ENCODE results near the gene SLN. TPM values are rescaled to one million over a fixed set of nuclear protein-coding genes. Genes with fewer than 3 reads are reported as not detected.
"Not testable (repeated sequence)": the region's sequence is repeated elsewhere in the genome, so short reads cannot be mapped to it uniquely, and the experiment has no call there.

The SLN gene
- not detected for total RNA-seq (ENCODE audit: insufficient read depth, low replicate concordance)

DNA sequence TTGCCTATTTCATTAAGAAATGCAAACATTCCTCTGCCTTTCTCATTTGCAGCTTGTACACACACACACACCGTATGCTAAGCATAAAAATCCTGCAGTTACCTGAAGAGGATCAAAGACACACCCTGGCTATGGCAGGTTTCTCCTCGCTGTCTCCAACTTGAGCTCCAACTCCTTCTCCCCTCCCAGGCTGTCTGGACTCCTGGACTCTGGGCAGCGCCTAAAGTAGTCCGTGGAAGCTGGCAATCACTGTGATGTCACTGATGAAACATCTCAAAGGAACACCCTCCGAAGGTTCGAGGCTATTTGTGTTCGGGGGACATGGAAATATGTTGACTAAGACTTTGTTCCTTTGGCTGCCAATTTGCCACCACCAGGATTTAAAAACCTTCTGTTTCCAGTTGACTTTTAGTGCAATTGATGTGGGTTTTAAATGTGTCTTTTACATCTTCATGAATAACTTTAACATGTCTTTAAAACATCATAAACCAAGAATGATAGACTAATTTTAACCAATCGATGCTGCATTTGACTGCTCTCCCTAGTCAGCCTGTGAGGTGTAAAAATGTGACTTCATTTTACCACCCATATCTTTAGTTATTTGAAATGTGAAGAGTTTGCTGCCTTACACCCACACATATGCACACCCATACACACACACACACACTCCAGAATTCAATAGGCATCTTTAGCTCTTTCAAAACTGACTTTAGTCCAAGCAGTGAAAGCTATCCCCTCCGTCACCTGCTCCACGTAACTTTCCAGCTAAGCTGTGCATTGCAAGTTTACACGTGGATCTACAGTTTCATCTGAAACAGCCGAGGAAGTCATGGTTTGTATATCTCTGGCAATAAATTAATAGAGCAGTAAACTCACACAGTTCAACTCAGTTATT, at the start of gene SLN:
SLN (minus strand) TSS at position 196 of the 895 bp plus-strand sequence.
- no peak for DNase-seq (ENCODE audit: low spot score)

DNA sequence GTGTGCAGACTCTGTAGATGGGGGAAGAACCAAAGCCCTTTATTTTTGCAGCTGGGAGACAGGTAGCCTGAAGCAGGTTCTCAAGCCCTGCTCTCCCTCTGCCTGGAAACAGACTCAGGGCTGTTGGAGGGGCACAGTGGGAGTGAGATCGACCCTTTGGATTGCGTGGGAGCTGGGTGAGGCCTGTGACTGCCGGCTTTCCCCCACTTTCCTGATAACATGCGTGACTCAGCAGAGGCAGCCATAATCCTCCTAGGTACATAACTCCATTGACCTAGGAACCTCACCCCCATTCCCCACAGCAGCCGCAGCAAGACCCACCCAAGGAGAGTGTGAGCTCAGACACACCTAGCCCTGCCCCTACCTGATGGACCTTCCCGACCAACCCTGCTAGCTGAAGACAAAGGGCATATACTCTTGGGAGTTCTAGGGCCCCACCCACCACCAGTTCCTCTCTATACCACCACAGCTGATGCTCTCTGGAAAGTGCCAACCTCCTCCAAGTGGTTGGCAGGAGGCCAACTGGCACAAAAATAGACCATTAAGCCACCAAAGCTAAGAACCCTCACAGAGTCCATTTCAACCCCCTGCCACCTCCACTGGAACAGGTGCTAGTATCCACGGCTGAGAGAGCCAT, 47.0 kb upstream of the SLN start:
- DNase-seq (ENCODE audit: low spot score), result not testable (repeated sequence)

DNA sequence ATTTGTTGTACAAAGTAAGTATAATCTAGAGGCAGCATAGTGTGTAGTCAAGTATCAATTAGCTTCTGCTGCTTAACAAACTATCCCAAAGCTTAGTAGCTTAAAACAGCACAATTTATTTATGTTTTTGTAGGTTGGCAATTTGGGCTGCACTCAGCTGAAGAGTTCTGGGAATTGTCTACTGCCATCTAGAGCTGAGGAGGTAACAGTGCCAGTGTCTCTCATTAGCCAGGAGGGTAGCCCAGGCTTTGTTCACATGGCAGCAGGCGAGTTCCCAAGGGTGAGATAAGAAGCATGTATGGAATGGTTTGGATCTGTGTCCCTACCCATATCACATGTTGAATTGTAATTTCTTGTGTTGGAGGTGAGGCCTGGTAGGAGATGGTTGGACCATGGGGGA, 45.8 kb upstream of the SLN start:
- DNase-seq (ENCODE audit: low spot score), result no peak

DNA sequence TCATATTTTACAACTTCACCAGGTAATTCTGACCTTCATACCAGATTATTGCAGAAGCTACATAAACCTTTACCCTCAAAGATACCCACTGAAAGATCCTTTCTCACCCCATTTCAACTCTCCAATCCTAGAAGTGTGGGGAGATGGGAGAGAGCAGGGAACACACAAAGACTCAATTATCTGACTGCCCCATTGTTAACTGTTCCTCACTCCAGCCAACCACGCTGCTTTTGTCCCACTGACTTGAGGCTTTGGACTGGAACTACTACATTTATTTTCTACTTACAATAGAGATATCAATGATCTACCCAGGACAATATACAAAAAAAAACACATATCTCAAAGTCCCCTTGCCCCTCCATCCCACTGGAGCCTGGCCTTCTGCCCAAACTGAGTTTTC, 44.7 kb upstream of the SLN start:
- no peak for DNase-seq (ENCODE audit: low spot score)

DNA sequence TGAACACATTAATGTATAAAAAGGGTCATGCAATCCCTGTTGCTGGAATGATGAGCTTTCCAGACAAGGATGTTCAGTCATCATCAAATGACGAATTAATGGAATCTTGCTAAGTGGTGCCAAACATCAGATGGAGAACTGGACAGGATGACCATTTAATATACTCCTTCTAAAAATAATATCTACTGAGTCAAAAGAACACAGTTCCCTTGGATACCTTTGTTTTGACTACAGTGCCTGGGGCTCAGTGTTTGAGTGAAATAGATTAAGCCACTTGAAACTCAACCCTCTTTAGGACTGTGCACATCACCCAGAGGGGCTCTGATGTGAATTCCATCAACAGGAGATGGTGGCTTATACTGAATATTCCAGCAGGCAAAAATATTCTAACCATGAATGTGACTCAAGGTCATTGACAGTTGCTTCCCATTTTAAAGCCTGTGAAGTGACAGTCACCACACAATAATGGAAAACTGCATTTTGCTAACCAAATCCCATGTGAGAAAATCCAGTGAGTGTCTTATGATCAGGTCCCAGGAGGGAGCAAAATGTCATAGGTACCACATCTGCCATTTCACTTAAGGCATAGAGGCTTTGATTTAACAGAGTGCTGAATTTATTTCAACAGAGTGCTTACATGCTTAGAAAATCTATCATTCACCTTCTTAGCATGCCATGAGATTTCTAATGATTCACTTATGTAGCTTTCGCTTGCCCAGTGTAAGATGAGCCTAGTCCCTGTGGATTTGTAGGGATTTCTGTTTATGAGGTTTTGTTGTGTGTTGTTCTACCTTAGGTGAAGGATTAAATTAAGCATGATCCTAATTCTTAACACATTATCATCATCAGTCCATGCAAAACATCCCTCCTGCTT, 41.3 kb upstream of the SLN start:
- DNase-seq (ENCODE audit: low spot score), result no peak

DNA sequence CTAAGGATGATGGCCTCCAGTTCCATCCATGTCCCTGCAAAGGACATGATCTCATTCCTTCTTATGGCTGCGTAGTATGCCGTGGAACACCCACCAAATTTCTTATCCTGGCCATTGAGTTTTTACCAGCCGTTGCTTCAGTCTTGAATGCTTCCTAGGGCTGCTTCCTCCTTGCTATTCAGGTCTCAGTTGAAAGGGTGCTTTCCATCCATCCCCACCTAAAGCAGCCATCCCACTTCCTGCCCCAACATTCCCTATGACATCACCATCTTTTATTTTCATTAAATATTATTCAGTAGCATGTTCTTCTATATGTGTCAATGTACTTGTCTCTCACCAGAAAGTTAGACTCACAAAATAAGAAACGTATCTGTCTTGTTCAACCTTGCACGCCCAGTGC, 40.7 kb upstream of the SLN start:
- DNase-seq (ENCODE audit: low spot score), result no peak

DNA sequence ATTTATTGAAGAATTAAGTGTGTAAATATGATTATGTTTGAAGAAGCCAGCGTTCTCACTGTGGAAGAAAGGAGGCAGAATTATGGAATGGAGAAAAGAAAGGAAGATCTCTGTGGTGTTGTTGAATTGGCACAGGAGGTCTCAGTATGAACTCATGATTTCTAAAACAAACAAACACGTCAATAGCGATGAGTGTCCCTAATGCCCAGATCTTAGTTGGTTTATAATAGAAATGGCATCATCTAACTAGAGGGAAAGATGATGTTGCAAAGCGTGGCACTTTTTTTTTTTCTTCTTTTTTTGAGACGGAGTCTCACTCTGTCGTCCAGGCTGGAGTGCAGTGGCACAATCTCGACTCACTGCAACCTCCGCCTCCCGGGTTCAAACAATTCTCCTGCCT, 39.2 kb upstream of the SLN start:
- DNase-seq (ENCODE audit: low spot score), result no peak

DNA sequence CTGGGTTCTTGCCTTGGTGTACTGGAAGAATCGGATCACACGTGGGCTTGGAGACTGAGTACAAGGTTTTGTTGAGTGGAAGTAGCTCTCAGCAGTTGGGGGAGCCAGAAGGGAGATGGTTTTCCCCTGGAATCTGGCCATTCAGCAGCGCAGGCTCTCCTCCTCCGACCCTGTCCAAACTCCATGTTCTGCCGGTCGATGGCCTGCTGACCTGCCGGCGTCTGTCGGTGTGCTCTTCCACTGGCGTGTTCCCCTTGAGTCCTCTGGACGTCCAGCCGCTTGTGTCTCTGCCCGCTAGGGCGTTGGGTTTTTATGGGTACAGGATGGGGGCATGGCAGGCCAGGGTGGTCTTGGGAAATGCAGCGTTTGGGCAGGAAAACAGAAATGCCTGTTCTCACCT, 38.5 kb upstream of the SLN start:
- DNase-seq (ENCODE audit: low spot score), result no peak

DNA sequence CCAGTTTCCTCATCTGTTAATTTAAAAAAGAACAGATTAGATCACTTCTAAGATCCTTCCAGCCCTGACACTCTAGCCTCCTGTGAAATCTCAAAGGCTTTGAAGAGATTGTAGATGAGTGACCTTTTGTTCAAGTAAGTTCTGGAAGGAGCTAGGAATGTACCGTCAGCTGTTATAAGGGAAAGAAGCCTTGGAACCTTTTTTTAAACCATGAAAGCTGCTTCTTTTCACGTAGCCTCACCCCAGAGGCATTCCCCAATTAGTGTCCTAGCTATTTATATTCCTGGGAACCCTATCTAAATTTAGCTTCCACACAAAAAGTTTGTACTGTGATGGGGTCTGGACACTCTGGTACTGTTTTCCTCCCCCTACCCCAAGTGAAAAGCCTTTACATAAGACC, 35.8 kb upstream of the SLN start:
- DNase-seq (ENCODE audit: low spot score), result peak; percentile 51

DNA sequence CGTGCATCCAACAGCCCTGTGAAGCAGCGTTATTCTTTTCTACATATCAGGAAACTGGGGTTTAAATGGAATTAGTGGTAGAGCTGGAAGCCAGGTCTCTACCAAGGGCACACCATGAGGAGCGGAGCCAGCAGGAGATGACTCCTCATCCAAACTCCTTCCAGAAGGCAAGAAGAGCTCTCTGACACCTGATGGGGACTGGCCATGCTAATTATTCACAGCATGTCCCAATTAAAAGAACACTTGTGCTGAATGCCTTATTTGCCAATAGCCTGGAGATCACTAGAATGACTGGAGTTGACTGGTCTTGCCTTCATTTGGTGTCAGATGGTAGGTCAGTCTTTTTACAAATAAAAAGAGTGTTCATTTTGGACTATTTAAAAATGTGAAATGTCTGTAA, 32.9 kb upstream of the SLN start:
- no peak for DNase-seq (ENCODE audit: low spot score)

DNA sequence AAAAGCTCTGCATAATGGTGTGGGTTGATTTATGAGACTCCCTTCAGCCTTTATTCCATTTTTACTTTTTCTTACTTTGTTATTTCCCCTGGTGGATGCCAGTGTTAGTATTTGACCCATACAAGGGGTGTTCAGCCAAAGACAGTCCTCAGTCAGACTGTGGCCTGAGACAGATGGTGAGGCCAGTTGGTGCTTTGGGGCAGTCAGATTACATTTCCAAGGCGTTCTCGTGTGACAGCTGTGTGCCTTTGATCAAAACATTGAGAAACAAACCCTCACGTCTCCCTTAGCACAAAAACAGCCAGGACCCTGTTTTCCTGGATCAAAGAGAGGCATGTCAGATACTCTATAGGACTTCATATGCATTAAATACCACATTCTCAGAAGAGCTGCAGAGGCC, 31.3 kb upstream of the SLN start:
- no peak for DNase-seq (ENCODE audit: low spot score)

DNA sequence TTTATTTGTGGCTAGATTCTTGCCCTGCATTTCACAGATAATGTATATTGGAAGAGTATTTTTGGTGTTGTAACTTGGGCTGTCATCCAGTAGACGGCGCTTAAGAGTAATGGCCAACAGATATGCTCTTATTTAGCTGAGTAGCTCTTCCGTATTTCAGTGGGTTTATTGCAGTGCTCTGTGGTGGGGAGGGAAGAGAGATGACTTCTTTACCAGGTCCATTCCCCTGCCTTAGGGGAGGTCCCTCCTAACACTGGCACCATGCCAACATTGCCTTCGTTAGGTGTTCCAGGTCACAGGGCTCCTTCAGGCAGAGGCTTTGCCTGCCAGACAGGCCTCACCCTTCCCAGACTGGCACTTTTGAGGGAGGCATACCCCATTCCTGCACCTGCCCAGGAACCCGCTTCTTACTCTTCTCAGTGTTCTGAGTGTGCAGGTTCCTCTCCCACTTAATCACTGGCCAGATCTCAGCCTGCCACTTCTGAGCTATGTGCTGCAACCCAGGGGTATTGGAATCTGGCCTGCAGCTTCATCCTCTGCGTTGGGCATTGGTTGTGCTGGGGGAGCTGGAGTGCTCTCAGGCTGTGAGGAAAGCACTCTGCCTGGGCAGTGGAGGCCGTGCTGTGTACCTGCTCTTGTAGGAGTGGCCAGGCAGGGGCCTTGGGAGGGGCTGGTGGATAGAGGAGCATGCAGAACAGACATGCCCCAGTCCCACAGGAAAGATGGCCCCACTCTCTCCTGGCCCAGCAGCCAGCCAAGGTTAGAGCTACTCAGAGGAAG, 29.4 kb upstream of the SLN start:
- DNase-seq (ENCODE audit: low spot score), result no peak

DNA sequence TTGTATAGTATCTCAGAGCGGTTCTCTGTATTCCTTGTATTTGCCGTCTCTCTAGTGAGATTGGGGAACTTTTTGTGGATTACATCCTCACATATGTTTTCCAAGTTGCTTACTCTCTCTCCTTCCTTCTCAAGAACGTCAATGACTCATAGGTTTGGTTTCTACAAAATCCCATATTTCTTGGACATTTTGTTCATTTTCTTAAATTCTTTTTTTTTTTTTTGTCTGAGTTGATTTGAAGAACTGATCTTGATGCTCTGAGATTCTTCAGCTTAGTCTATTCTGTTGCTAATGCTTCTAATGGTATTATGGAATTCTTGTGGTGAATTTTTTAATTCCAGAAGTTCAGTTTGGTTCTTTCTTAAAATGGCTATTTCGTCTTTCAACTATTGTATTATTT, 28.4 kb upstream of the SLN start:
- no peak for DNase-seq (ENCODE audit: low spot score)

DNA sequence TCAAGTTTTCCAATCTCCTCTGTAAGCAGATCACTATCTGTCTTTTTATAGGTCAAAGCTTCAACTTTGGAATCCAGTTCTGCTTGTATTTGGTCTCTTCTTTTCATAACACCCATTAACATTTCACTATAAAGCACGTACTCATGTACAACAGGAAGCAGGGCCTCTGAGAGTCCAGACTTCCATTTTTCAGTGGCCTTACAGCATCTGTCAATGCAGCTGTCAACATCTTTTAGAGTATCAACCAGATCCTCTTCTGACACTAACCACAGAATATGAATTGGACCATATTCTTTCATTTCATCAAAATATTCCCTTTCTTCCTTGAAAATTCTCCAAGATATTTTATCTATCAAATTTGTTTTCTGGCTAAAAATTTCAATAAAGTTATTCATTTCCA, 24.7 kb upstream of the SLN start:
- no peak for DNase-seq (ENCODE audit: low spot score)

DNA sequence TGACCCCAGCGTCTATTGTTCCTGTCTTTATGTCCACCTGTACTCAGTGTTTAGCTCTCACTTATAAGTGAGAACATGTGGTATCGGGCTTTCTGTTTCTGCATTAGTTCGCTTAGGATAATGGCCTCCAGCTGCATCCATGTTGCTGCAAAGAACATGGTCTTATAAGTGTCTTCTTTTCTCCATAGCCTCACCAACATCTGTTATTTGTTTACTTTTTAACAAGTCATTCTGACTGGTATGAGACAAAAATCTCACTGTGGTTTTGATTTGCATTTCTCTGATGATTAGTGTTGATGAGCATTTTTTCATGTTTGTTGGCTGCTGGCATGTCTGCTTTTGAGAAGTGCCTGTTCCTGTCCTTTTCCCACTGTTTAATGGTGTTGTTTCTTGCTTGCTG, 21.7 kb upstream of the SLN start:
- no peak for DNase-seq (ENCODE audit: low spot score)

DNA sequence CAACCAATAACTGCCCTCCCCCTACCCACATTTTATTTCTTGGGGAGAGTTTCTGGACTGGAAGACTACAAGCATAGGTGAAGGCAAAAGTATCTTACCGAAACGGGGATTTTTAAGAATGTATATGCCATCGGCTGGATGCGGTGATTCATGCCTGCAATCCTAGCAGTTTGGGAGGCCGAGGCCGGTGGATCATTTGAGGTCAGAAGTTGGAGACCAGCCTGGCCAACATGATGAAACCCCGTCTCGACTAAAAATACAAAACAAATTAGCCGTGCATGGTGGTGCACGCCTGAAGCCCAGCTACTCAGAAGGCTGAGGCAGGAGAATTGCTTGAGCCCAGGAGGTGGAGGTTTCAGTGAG, 20.8 kb upstream of the SLN start:
- DNase-seq (ENCODE audit: low spot score), result no peak

DNA sequence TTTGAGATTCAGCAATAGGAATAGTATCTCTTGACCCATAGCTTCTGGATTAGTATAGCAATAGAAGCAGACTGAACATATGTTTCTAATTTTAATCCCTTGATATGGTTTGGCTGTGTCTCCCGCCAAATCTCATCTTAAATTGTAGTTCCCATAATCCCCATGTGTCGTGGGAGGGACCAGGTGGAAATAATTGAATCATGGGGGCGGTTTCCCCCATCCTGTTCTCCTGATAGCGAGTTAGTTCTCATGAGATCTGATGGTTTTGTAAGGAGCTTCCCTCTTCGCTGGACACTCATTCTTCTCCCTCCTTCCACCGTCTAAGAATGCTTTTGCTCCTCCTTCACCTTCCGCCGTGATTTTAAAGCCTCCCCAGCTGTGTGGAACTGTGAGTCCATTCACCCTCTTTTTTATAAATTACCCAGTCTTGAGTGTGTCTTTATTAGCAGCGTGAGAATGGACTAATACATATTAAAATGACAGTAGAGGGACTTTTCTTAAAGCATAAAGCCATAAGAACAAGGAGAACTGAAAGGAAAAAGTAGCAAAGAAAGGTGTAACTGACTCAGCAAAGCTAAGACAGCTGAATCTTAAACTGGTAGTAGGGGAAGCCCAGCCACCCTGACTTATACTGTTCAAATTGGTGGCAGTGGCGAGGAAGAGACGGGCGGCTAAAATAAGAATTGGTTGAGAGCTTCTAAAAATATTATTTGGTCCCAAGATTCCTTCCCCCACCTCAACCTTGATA, 20.3 kb upstream of the SLN start:
- DNase-seq (ENCODE audit: low spot score), result no peak

DNA sequence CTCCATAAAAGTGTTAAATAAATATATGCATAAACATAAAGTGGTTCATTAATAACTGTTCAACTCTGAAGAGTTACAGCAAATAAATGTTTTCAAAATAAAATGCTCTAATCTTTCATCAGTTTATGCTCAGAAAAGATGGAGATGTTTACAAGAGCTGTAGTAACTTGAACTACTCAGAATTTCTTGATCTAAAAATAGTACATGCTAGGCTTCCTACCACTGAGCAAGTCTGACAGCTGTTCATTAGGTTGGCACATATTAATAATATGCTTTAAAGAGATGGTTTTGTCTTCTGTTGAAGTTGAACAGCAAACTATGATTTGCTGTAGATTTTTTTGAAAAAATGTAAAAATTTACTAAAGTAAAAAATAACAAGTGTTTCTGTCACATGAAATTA, 10.8 kb upstream of the SLN start:
- DNase-seq (ENCODE audit: low spot score), result no peak

DNA sequence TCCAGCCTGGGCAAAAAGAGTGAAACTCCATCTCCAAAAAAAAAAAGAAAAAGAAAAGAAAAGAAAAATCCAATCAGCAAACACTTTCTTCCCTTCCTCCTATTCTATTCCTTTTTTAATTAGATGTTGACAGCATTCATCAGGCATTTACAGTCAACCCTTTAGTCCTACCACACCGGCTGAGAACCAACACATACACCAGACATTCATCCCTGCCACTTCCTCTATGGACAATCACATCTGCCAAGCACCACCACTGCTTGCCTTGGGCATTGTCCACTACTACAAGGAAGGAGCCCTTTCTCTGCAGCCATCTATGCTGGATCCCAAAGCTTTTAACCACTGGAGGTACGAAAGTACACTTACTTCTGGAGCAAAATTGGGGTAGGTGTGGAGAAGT, 9.4 kb upstream of the SLN start:
- DNase-seq (ENCODE audit: low spot score), result no peak

DNA sequence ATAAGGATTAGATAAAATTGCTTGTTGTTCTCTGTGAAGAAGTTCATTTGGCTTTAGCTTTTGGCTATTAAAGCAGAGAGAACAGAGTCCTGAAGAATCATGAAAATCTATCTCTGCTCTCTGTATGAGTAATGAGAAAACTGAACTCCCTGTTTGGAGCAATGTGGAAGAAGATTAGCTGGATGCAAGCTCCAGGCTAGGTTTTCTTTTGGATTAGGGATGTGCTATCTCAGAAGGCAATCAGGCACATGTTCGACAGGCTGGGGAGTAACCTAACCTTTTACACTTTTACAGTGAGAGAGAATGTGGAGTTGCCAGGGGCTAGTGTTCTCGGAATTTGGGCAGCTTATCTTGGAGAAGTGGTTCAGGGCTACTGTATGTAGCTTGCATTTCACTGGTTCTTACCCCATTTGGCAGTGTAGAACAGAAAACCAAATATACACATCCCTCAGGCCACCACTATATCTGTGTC, 8.5 kb upstream of the SLN start:
- peak; percentile 44 for DNase-seq (ENCODE audit: low spot score)

Measured in umbilical cord (tissue), 2 donors.